ENCODE data around the gene OBSCN. TPM values are rescaled to one million over a fixed set of nuclear protein-coding genes. Genes with fewer than 3 reads are reported as not detected.

The OBSCN gene
- total and polyA plus RNA-seq, 10 of the 15 experiments (the other 5 are each of a cell fraction or from before 2014, with no cell fraction given) = 0.01 to 0.36 (median 0.08) TPM; not detected in 2

DNA sequence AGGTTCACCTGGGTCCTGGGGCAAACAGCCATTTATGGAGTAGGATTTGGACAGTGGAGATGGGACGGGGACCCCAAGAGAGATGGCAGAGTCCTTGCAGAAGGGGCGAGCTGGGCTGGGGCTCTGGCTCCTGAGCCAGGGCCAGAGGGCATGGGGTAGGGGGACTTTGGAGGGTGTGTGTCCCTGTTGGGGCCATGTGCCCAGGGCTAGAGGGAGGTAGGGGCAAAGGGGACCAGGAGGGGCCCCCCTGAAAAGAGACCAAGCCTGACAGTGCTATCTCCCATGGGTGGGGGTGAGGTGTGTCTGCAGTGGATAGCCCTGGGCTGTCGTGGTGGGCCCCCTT is 106.4 kb downstream of the OBSCN start:
- in situ Hi-C loops (cut with MboI) = no loop called here
- 35% methylated on average over 3 of the region's 3 CpGs for WGBS (ENCODE audit: insufficient coverage, insufficient replicate concordance, low lambda C conversion rate, missing lambda C conversion rate)

More for the DNA sequence above, 106.4 kb downstream of the OBSCN start:
- Histone ChIP-seq H3K4me2 (ENCODE audit: control insufficient read depth, insufficient read depth) (no peak overlapping the region), H3K9me3 (replicated peaks; ENCODE audit: control insufficient read depth, insufficient read depth, low read length) (peaks cover 7% of the 10 kb centered on the region; the same call in 1 of the 3 replicates), H3K27me3 (replicated peaks in 1 of 2; ENCODE audit: control insufficient read depth in 2 of 2, insufficient read depth in 2 of 2, low read length in 1 of 2) (no peaks in the 10 kb centered on the region), H4K20me1 (ENCODE audit: control insufficient read depth, insufficient read depth) (no peaks in the 10 kb centered on the region), H3K79me2 (ENCODE audit: control insufficient read depth, insufficient read depth, low read length) (no peaks in the 10 kb centered on the region), H3K27ac (ENCODE audit: control insufficient read depth, insufficient read depth) (no peak overlapping the region), H2AFZ (ENCODE audit: control insufficient read depth, low read depth, low read length) (no peak overlapping the region), H3K9ac (ENCODE audit: control insufficient read depth, insufficient read depth, low read length) (no peak overlapping the region), H3K4me1 (ENCODE audit: control insufficient read depth, insufficient read depth, low read length) (no peaks in the 10 kb centered on the region), H3K36me3 (ENCODE audit: control insufficient read depth in 2 of 2, insufficient read depth in 2 of 2, low read length in 1 of 2) (no peaks in the 10 kb centered on the region), H3K4me3 (no peak overlapping the region)
- ChIA-PET SMC1A (ENCODE audit: uncharacterized antibody, unreplicated experiment) (no interaction called here), CTCF (no interaction called here), RAD21 (ENCODE audit: unreplicated experiment) (no interaction called here), POLR2A (no interaction called here)
- intact Hi-C loops (cut with micrococcal nuclease; ENCODE audit: unreplicated experiment) = no loop called here
- TF ChIP-seq TCF7 (IDR thresholded peaks at IDR 0.05; ENCODE audit: borderline replicate concordance) = no peak
- no peak for TF ChIP-seq ZBTB40 (IDR thresholded peaks at IDR 0.05; ENCODE audit: borderline replicate concordance)
- DNase-seq (ENCODE audit: low read depth, low spot score) (no peak), ATAC-seq (no peak), FAIRE-seq (no peak)
- no TSS peak for BruUV-seq (replicated peaks)
